ENCODE data around the gene CLASP1. TPM values are rescaled to one million over a fixed set of nuclear protein-coding genes. Genes with fewer than 3 reads are reported as not detected.
"Not testable (repeated sequence)": the region's sequence is repeated elsewhere in the genome, so short reads cannot be mapped to it uniquely, and the experiment has no call there.

CLASP1 gene
- total RNA-seq, 1 experiment from 2014 or later = 45.9 TPM

DNA sequence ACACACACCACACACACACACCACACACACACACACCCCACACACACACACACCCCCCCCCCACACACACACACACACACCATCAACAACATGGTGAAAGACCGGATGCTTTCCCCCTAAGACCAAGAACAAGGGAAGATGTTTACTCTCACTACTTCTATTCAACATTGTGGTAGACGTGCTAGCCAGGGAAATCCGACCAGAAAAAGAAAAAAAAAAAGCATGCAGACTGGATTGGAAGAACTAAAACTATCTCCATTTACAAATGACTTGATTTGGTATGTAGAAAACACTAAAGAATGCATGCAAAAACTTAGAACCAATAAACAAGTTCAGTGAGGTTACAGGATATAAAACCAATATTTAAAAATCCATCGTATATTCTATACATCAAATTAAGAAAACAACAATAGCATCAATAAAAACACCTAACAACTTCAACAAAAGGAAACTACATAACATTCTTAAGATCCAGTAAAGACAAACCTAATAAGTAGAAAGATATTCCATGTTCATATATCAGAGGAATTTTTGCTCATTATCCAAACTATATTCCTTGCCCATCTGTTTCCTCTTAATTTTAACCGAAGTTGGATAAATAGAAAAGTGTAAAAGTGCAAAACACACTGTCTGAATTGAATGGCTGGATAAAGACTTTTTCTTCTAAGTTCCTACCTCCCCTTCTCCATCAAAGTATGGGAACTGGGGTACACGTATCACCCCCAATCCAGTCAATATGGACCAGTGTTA, 170.1 kb downstream of the CLASP1 start:
- Histone ChIP-seq H3K9ac (ENCODE audit: extremely low read depth, insufficient read length, low read length) (no peak overlapping the region), H3K23me2 (ENCODE audit: insufficient read length, low read depth, low read length, poor library complexity, severe bottlenecking) (no peaks in the 10 kb centered on the region), H2BK12ac (ENCODE audit: insufficient read length, low read depth, low read length) (no peak overlapping the region), H4K20me1 (ENCODE audit: control insufficient read depth, insufficient read depth, insufficient read length) (no peaks in the 10 kb centered on the region), H4K8ac (replicated peaks; ENCODE audit: insufficient read length, low read depth, low read length) (no peak overlapping the region), H3K79me2 (ENCODE audit: insufficient read depth, low read length) (0 out of 2 replicates have a peak, but pooled peaks cover 1% of the 10 kb centered on the region), H3K18ac (ENCODE audit: insufficient read length, low read depth, low read length) (no peak overlapping the region), H2BK20ac (ENCODE audit: low read depth, low read length, poor library complexity, severe bottlenecking) (no peak overlapping the region), H2AK5ac (ENCODE audit: insufficient read length, low read length) (no peak overlapping the region), H3T11ph (ENCODE audit: low read length) (no peak overlapping the region), H2BK120ac (ENCODE audit: low read depth, low read length, poor library complexity, severe bottlenecking) (no peak overlapping the region), H3K79me1 (ENCODE audit: insufficient read depth, low read depth, low read length, poor library complexity, severe bottlenecking) (no peaks in the 10 kb centered on the region), H4K5ac (ENCODE audit: insufficient read length, low read depth, low read length) (no peak overlapping the region), H3K9me3 (ENCODE audit: control insufficient read depth, low read depth, low read length) (no peaks in the 10 kb centered on the region), H3K27ac (ENCODE audit: insufficient read length, low read depth, low read length) (no peak overlapping the region), H3K4me2 (ENCODE audit: insufficient read depth, insufficient read length, low read length) (no peak overlapping the region), H3K14ac (ENCODE audit: insufficient read depth, low read length) (no peak overlapping the region), H3K23ac (ENCODE audit: insufficient read length, low read depth, low read length) (no peak overlapping the region), H3K4me1 (ENCODE audit: insufficient read depth, low read length) (no peaks in the 10 kb centered on the region; the same call in 1 of the 2 replicates), H3K56ac (ENCODE audit: insufficient read length, low read depth, low read length) (no peak overlapping the region), H2BK15ac (ENCODE audit: low read depth, low read length) (no peak overlapping the region), H2AFZ (ENCODE audit: low read length) (no peak overlapping the region), H3K4ac (ENCODE audit: low read depth, low read length) (no peak overlapping the region), H4K91ac (ENCODE audit: insufficient read length, low read depth, low read length) (no peak overlapping the region), H3K27me3 (ENCODE audit: insufficient read depth, low read length) (no peaks in the 10 kb centered on the region), H2BK5ac (ENCODE audit: insufficient read length, low read length) (no peak overlapping the region)
- no peaks in the 10 kb centered on the region for H3K27me3 Mint-ChIP-seq (ENCODE audit: low read depth)
- no peaks in the 10 kb centered on the region for H3K9me3 Mint-ChIP-seq
- no peak overlapping the region; a peak in 1 of 5 replicates for H3K4me3 Mint-ChIP-seq
- WGBS (ENCODE audit: extremely low coverage, insufficient read length, low lambda C conversion rate) = no CpG with 5 or more reads among the region's 6 CpGs
- TF ChIP-seq, protein P1, sequence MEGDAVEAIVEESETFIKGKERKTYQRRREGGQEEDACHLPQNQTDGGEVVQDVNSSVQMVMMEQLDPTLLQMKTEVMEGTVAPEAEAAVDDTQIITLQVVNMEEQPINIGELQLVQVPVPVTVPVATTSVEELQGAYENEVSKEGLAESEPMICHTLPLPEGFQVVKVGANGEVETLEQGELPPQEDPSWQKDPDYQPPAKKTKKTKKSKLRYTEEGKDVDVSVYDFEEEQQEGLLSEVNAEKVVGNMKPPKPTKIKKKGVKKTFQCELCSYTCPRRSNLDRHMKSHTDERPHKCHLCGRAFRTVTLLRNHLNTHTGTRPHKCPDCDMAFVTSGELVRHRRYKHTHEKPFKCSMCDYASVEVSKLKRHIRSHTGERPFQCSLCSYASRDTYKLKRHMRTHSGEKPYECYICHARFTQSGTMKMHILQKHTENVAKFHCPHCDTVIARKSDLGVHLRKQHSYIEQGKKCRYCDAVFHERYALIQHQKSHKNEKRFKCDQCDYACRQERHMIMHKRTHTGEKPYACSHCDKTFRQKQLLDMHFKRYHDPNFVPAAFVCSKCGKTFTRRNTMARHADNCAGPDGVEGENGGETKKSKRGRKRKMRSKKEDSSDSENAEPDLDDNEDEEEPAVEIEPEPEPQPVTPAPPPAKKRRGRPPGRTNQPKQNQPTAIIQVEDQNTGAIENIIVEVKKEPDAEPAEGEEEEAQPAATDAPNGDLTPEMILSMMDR (conservative IDR thresholded peaks at IDR 0.05) = no peak
- peaks cover 14 to 20% of the 10 kb centered on the region in 2 experiments; a peak in 3 of 4 replicates for H3K4me1 Mint-ChIP-seq
- 0 out of 7 replicates have a peak overlapping the region, but pooled peaks of 1 of the 3 experiments have one; percentile 46 for H3K27ac Mint-ChIP-seq
- H3K36me3 Mint-ChIP-seq (ENCODE audit: insufficient read depth in 1 of 3, low read depth in 3 of 3) = no peaks in the 10 kb centered on the region; a peak in 2 of 7 replicates
- no peak for DNase-seq

DNA sequence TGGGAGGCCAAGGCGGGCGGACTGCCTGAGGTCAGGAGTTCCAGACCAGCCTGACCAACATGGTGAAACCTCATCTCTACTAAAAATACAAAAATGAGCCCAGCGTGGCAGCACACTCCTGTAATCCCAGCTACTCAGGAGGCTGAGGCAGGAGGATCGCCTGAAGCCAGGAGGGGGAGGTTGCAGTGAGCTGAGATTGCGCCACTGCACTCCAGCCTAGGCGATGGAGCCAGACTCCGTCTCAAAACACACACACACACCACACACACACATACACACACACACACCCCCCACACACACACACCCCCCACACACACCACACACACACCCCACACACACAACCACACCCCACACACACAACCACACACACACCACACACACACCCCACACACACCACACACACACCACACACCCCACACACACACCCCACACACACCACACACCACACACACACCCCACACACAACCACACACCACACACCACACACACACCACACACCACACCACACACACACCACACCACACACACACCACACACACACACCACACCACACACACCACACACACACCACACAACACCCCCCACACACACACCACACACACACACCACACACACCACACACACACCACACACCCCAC, 170.8 kb downstream of the CLASP1 start:
- Mint-ChIP-seq H3K27ac (peak overlapping the region in 1 of 3 experiments; percentile 53; a peak in 1 of 7 replicates), H3K4me1 (peaks cover 19 to 20% of the 10 kb centered on the region in 2 experiments; a peak in 3 of 4 replicates)
- not testable (repeated sequence) for H3K4me3 Mint-ChIP-seq; H3K18ac ChIP-seq (ENCODE audit: insufficient read length, low read depth, low read length); H3K9me3 ChIP-seq (ENCODE audit: control insufficient read depth, low read depth, low read length); DNase-seq; H3K36me3 Mint-ChIP-seq (ENCODE audit: insufficient read depth in 1 of 3, low read depth in 3 of 3); H3K79me1 ChIP-seq (ENCODE audit: insufficient read depth, low read depth, low read length, poor library complexity, severe bottlenecking); H3K79me2 ChIP-seq (ENCODE audit: insufficient read depth, low read length); H3K4me2 ChIP-seq (ENCODE audit: insufficient read depth, insufficient read length, low read length); H2AK5ac ChIP-seq (ENCODE audit: insufficient read length, low read length); H2BK5ac ChIP-seq (ENCODE audit: insufficient read length, low read length); H3K27ac ChIP-seq (ENCODE audit: insufficient read length, low read depth, low read length); H2BK12ac ChIP-seq (ENCODE audit: insufficient read length, low read depth, low read length); H2BK20ac ChIP-seq (ENCODE audit: low read depth, low read length, poor library complexity, severe bottlenecking); H3K23ac ChIP-seq (ENCODE audit: insufficient read length, low read depth, low read length); H2AFZ ChIP-seq (ENCODE audit: low read length); H3K9me3 Mint-ChIP-seq; H4K91ac ChIP-seq (ENCODE audit: insufficient read length, low read depth, low read length); H4K20me1 ChIP-seq (ENCODE audit: control insufficient read depth, insufficient read depth, insufficient read length); H3T11ph ChIP-seq (ENCODE audit: low read length); H3K27me3 Mint-ChIP-seq (ENCODE audit: low read depth); H3K4me1 ChIP-seq (ENCODE audit: insufficient read depth, low read length); H3K23me2 ChIP-seq (ENCODE audit: insufficient read length, low read depth, low read length, poor library complexity, severe bottlenecking); H2BK120ac ChIP-seq (ENCODE audit: low read depth, low read length, poor library complexity, severe bottlenecking); H3K56ac ChIP-seq (ENCODE audit: insufficient read length, low read depth, low read length); H3K4ac ChIP-seq (ENCODE audit: low read depth, low read length); H3K27me3 ChIP-seq (ENCODE audit: insufficient read depth, low read length); H3K9ac ChIP-seq (ENCODE audit: extremely low read depth, insufficient read length, low read length); H4K8ac ChIP-seq (replicated peaks; ENCODE audit: insufficient read length, low read depth, low read length); H2BK15ac ChIP-seq (ENCODE audit: low read depth, low read length); H3K14ac ChIP-seq (ENCODE audit: insufficient read depth, low read length); H4K5ac ChIP-seq (ENCODE audit: insufficient read length, low read depth, low read length)
- no CpG with 5 or more reads among the region's 7 CpGs for WGBS (ENCODE audit: extremely low coverage, insufficient read length, low lambda C conversion rate)

All from H9 (cell line).